B cell (primary cell): ENCODE data around the gene MCF2L. TPM values are rescaled to one million over a fixed set of nuclear protein-coding genes. Genes with fewer than 3 reads are reported as not detected.

Experiments
- ATAC-seq: fragments of 200-7000 bp; cut with Tn5 transposase; one replicate; pipeline ENCODE4 v1.10.0; 2021; ENCODE audit warnings: low read depth, mild to moderate bottlenecking, moderate number of reproducible peaks, moderate library complexity
- CTCF ChIA-PET: fragments of 350-600 bp; sonication (Branson Sonifier 250); formaldehyde crosslinking; loops from one replicate; lab custom pipeline; 2021; ENCODE audit warnings: antibody characterized with exemption, inconsistent platforms; lab: Charles Lee
- POLR2A ChIA-PET: fragments of 350-600 bp; sonication (Branson Sonifier 250); formaldehyde crosslinking; loops from one replicate; lab custom pipeline; 2021; ENCODE audit warnings: antibody characterized with exemption; lab: Charles Lee
- DNase-seq: peaks from one replicate; pipeline ENCODE4 v3.0.0; 2013
- H2AFZ ChIP-seq: 2 replicates; pipeline ENCODE4 v1.6.1; 2012; ENCODE audit warnings: mild to moderate bottlenecking, low read depth, low read length; ENCODE audit not compliant: insufficient read depth, poor library complexity, severe bottlenecking
- H3K27ac ChIP-seq, 2 donors: 1 replicate in 1 of 2; 2 replicates in 1 of 2; pipeline ENCODE4 v1.5.1; 2012 to 2013; ENCODE audit warnings: low read length in 2 of 2, mild to moderate bottlenecking in 2 of 2, moderate library complexity in 1 of 2
- H3K27me3 ChIP-seq, 4 experiments: fragments of 200-600 bp in 1 of 4; sonication (generic) in 1 of 4; replicated peaks in 1 of 4; 1 replicate in 2 of 4; 2 replicates in 2 of 4; pipeline versions ENCODE4 v1.6.1 to v1.7.0; 2013 to 2016; ENCODE audit warnings: low read length in 3 of 4, mild to moderate bottlenecking in 2 of 4, mixed read lengths in 1 of 4, moderate library complexity in 1 of 4; ENCODE audit not compliant: insufficient read depth in 4 of 4, control insufficient read depth in 3 of 4; ENCODE audit errors: control extremely low read depth in 1 of 4
- H3K36me3 ChIP-seq, 2 experiments: replicated peaks in 1 of 2; 1 replicate in 1 of 2; 2 replicates in 1 of 2; pipeline versions ENCODE4 v1.6.1 to v1.7.1; 2013; ENCODE audit warnings: low read length in 1 of 2; ENCODE audit not compliant: insufficient read depth in 2 of 2, control insufficient read depth in 1 of 2; ENCODE audit errors: control extremely low read depth in 1 of 2, extremely low read depth in 1 of 2
- H3K4me1 ChIP-seq, 2 donors: fragments of 200-600 bp in 1 of 2; sonication (generic) in 1 of 2; 1 replicate in 1 of 2; 2 replicates in 1 of 2; pipeline versions ENCODE4 v1.5.1 to v1.6.1; 2013 to 2017; ENCODE audit warnings: low read length in 2 of 2; ENCODE audit not compliant: control insufficient read depth in 2 of 2, insufficient read depth in 2 of 2
- H3K4me2 ChIP-seq: replicated peaks from 2 replicates; pipeline ENCODE3; 2012; ENCODE audit warnings: mild to moderate bottlenecking, low read depth, low read length; ENCODE audit not compliant: poor library complexity, severe bottlenecking
- H3K4me3 ChIP-seq, 5 experiments: fragments of 200-600 bp in 1 of 5; sonication (generic) in 1 of 5; 1 replicate in 3 of 5; 2 replicates in 2 of 5; pipeline versions ENCODE4 v1.5.1 to v1.7.0; 2011 to 2016; ENCODE audit warnings: low read length in 4 of 5, mild to moderate bottlenecking in 4 of 5, low read depth in 2 of 5, control low read depth in 1 of 5, moderate library complexity in 1 of 5; ENCODE audit not compliant: insufficient read depth in 1 of 5; ENCODE audit errors: control extremely low read depth in 1 of 5, extremely low read depth in 1 of 5
- H3K79me2 ChIP-seq: fragments of 200-600 bp; sonication (generic); one replicate; pipeline ENCODE4 v1.6.0; 2016; ENCODE audit warnings: low read length; ENCODE audit not compliant: control insufficient read depth, insufficient read depth
- H3K9ac ChIP-seq: fragments of 200-600 bp; sonication (generic); 2 replicates; pipeline ENCODE4 v1.6.1; 2017; ENCODE audit warnings: mild to moderate bottlenecking, low read length, moderate library complexity
- H3K9me3 ChIP-seq, 3 donors: one replicate each; pipeline versions ENCODE4 v1.6.1 to v1.7.1; 2013; ENCODE audit warnings: low read length in 2 of 3; ENCODE audit not compliant: control insufficient read depth in 2 of 3, insufficient read depth in 1 of 3; ENCODE audit errors: control extremely low read depth in 1 of 3
- H4K20me1 ChIP-seq: 2 replicates; pipeline ENCODE4 v1.6.0; 2012; ENCODE audit warnings: mild to moderate bottlenecking, low read length; ENCODE audit not compliant: insufficient read depth, control insufficient read depth, poor library complexity, severe bottlenecking
- H3K27ac Mint-ChIP-seq: one replicate; pipeline ENCODE4 v1.8.0; 2021; ENCODE audit warnings: mixed read lengths
- H3K27me3 Mint-ChIP-seq: one replicate; pipeline ENCODE4 v1.8.0; 2021; ENCODE audit warnings: mixed read lengths
- H3K4me1 Mint-ChIP-seq: one replicate; pipeline ENCODE4 v1.8.0; 2021; ENCODE audit warnings: mixed read lengths
- H3K4me3 Mint-ChIP-seq: one replicate; pipeline ENCODE4 v1.8.0; 2021; ENCODE audit warnings: mixed read lengths
- H3K9me3 Mint-ChIP-seq: one replicate; pipeline ENCODE4 v1.8.0; 2022; ENCODE audit warnings: mixed read lengths; ENCODE audit not compliant: insufficient read depth
- CTCF ChIP-seq: fragments of 200-600 bp; IDR thresholded peaks from one replicate; pipeline ENCODE4 v1.8.0; 2022; ENCODE audit warnings: antibody characterized with exemption, mild to moderate bottlenecking
- EZH2 ChIP-seq: IDR thresholded peaks from 2 replicates; pipeline ENCODE4 v1.6.1; 2012; ENCODE audit warnings: borderline replicate concordance, low read depth, mild to moderate bottlenecking, moderate library complexity, low read length; ENCODE audit not compliant: insufficient read depth, poor library complexity, severe bottlenecking
- WGBS: methylation state at CpG from one replicate; pipeline ENCODE4 v1.1.5; 2013; ENCODE audit warnings: missing lambda C conversion rate; ENCODE audit not compliant: insufficient coverage; 5-methylcytosine and 5-hydroxymethylcytosine counted together
- intact Hi-C: fragments of 100-400 bp; cut with micrococcal nuclease; formaldehyde crosslinking; loops from one replicate; pipeline ENCODE4 v1.10.0; 2022
- polyA plus RNA-seq: library from polyadenylated mRNA; depleted of rRNA; stranded (reverse); fragments of >200 nt; gene quantifications from 2 replicates; pipeline ENCODE4 v1.2.3, GENCODE V29; 2012
- total RNA-seq, 2 donors: library from RNA; stranded (reverse); fragments of 120-200 nt in 1 of 2; gene quantifications; 1 replicate in 1 of 2; 2 replicates in 1 of 2; pipeline versions ENCODE4 v1.2.3 to v1.2.4, GENCODE V29; 2013 to 2022

Gene MCF2L
- total and polyA plus RNA-seq, 2 donors (not counting 1 experiment from before 2014, with no cell fraction given) = 3.7 to 8.2 TPM

- Histone ChIP-seq H2AFZ (no peak overlapping the region), H3K27me3 (no peaks in the 10 kb centered on the region), H3K36me3 (no peaks in the 10 kb centered on the region), H3K27ac (no peak overlapping the region), H3K4me1 (no peaks in the 10 kb centered on the region), H3K4me3 (no peak overlapping the region), H3K9ac (no peak overlapping the region), H3K4me2 (no peak overlapping the region), H3K79me2 (no peaks in the 10 kb centered on the region), H3K9me3 (peaks cover 0 to 30% (median 0%) of the 10 kb centered on the region in 3 donors), H4K20me1 (no peaks in the 10 kb centered on the region)
- CTCF ChIA-PET = no interaction called here
- H3K4me1 Mint-ChIP-seq = no peaks in the 10 kb centered on the region
- H3K9me3 Mint-ChIP-seq = no peaks in the 10 kb centered on the region
- H3K4me3 Mint-ChIP-seq = no peak overlapping the region
- POLR2A ChIA-PET = no interaction called here
- TF ChIP-seq EZH2 (no peak), CTCF (no peak)
- WGBS = 82% methylated on average over 29 of the region's 29 CpGs
- no peak overlapping the region for H3K27ac Mint-ChIP-seq
- no peak for ATAC-seq
- no peak for DNase-seq
- H3K27me3 Mint-ChIP-seq = no peaks in the 10 kb centered on the region
- intact Hi-C loops = no loop called here
Measured at GRCh38 chr13:112986946-112987681, 18.1 kb downstream of the MCF2L start.

DNA sequence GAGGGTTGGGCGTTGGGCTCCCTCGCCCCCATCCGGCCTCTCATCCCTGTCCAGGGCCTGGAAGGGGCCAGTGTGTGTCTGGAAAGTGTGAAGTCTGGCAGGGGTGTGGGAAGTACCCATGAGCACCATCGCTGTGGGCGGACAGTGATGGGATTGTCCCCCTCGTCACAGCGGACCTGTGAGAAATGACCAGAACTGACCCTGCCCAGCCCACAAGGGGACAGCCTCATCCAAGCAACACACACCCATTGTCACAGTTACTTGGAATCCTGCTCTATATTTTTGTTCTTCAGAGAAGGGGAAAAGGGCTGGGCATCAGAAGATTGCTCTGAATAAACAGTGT lies 18.6 kb downstream of the MCF2L start:
- Histone ChIP-seq H3K36me3 (no peaks in the 10 kb centered on the region), H4K20me1 (no peaks in the 10 kb centered on the region), H2AFZ (no peak overlapping the region), H3K4me1 (no peaks in the 10 kb centered on the region), H3K9ac (no peak overlapping the region), H3K27me3 (no peaks in the 10 kb centered on the region), H3K4me3 (no peak overlapping the region), H3K27ac (no peak overlapping the region), H3K79me2 (no peaks in the 10 kb centered on the region), H3K4me2 (no peak overlapping the region), H3K9me3 (peaks cover 0 to 30% (median 0%) of the 10 kb centered on the region in 3 donors)
- ChIA-PET POLR2A (no interaction called here), CTCF (no interaction called here)
- 77% methylated on average over 3 of the region's 7 CpGs for WGBS
- ATAC-seq = no peak
- H3K27me3 Mint-ChIP-seq = no peaks in the 10 kb centered on the region
- TF ChIP-seq EZH2 (no peak), CTCF (no peak)
- H3K4me3 Mint-ChIP-seq = no peak overlapping the region
- H3K27ac Mint-ChIP-seq = no peak overlapping the region
- intact Hi-C loops = no loop called here
- H3K4me1 Mint-ChIP-seq = no peaks in the 10 kb centered on the region
- H3K9me3 Mint-ChIP-seq = no peaks in the 10 kb centered on the region
- DNase-seq = no peak
